ENCODE data around the gene TRIL.

The TRIL gene

DNA sequence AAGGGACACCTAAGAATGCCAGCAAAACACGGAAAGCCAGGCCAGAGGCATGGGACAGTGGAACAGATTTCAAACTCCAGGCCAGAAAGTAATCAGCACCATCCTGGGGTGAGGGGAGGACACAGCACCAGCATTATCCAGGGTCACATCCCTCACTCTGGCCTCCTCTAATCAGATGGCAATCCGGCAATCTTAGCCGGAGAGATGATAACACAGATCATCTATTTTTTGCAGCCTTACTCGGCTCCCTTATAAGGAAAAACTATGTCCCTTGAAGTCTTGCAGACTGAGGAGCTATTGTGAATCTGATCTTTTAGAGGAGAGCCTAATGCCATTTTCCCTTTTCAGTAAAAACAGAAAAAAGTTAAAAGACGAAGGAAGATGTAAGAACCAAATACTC lies 16.5 kb downstream of the TRIL start:
- Histone ChIP-seq H3K27ac (ENCODE audit: insufficient read depth, low read length, poor library complexity, severe bottlenecking) (no peak overlapping the region), H3K9me3 (ENCODE audit: control insufficient read depth, low read length) (no peaks in the 10 kb centered on the region), H3K27me3 (replicated peaks; ENCODE audit: control insufficient read depth, insufficient read depth, low read length, poor library complexity, severe bottlenecking) (no peaks in the 10 kb centered on the region), H3K4me1 (ENCODE audit: control insufficient read depth, insufficient read depth, low read length, poor library complexity, severe bottlenecking) (no peaks in the 10 kb centered on the region), H3K36me3 (ENCODE audit: control insufficient read depth, insufficient read depth, low read length) (no peaks in the 10 kb centered on the region), H3K4me3 (ENCODE audit: insufficient read depth, low read depth, low read length, poor library complexity, severe bottlenecking) (no peak overlapping the region)
- DNase-seq, result no peak

DNA sequence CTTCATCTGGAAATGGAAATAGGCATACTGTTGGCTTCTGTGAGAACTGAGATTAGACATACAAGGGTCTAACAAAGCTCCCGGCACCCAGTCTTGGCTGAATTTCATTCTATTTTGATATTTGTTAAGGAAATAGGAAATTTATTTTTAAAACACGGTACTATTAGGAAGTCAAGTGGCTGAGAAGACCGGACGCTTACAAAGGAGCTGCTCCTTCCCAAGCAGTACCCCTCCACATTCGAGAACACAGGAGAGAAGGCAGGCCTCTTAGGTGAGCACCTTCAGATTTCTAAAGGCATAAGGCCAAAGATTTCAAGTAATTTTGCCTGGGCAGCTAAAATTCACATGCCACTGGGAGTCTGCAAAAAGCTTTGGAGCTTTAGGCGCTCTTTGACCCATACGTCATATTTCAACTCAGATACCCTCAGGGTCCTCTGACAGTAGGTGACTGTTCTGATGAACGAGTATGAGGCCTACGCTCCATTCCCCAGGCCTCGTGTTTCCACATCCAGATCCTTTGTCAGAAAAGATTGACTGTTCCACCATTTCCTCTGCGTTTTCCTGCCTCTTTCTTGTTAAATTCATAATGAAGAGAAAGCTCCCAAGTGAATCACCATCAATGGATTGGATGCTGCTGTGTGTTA lies 17.3 kb downstream of the TRIL start:
- no peaks in the 10 kb centered on the region for H3K9me3 ChIP-seq (ENCODE audit: control insufficient read depth, low read length)
- no peaks in the 10 kb centered on the region for H3K4me1 ChIP-seq (ENCODE audit: control insufficient read depth, insufficient read depth, low read length, poor library complexity, severe bottlenecking)
- no peaks in the 10 kb centered on the region for H3K27me3 ChIP-seq (replicated peaks; ENCODE audit: control insufficient read depth, insufficient read depth, low read length, poor library complexity, severe bottlenecking)
- no peaks in the 10 kb centered on the region for H3K36me3 ChIP-seq (ENCODE audit: control insufficient read depth, insufficient read depth, low read length)
- no peak overlapping the region for H3K4me3 ChIP-seq (ENCODE audit: insufficient read depth, low read depth, low read length, poor library complexity, severe bottlenecking)
- H3K27ac ChIP-seq (ENCODE audit: insufficient read depth, low read length, poor library complexity, severe bottlenecking), result no peak overlapping the region
- DNase-seq, result no peak

DNA sequence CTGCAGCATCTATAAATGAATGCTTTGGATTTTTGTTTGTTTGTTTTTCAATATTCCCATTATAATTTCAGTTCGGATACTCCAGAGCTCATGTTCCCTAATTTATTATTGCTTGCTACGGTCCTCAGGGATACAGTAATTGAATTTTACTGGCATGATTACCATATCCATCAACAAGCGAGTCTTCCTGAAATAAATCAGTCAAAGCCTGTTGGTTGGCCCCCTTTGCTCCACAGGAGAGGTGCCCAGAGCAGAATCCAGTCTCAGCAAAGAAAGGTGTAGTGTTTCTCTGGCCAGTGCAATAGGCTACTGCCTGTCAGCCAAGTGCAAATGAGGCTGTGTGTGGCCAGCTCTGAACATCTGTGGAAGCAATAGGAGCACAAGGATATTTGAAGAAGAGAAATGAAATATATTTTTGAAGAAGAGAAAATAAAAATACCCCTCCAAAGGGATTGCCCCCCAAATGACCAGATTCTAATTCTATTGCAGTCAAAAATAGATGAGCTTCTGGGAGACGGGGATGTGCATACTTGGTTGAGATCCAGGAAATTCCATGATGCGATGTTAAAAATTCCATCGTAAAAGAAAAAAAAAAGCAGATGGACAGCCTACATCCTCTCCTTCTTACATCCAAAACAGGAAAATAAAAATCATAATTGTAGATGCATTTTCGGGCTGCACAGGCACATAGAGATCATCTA lies 18.1 kb downstream of the TRIL start:
- H3K4me1 ChIP-seq (ENCODE audit: control insufficient read depth, insufficient read depth, low read length, poor library complexity, severe bottlenecking), result no peaks in the 10 kb centered on the region
- DNase-seq, result no peak
- no peak overlapping the region for H3K27ac ChIP-seq (ENCODE audit: insufficient read depth, low read length, poor library complexity, severe bottlenecking)

DNA sequence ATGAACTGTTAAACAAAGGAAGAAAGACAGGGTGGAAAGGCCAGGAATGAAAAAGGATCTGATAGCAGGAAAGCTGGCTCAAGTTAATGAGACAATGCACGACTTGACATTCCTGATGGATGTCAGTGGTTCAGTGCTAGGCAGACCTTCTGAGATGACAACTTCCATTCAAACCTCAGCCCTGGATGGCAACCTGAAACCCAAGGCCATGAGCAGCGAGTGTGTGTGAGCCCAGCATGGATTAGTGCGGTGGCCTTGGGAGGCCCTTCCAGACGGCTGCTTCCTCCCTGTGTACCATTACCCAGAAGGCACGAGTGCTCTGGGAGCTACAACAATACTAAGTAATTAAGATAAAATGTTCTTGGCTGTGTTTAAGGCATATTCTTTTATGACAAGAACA lies 18.8 kb downstream of the TRIL start:
- Histone ChIP-seq H3K36me3 (ENCODE audit: control insufficient read depth, insufficient read depth, low read length) (no peaks in the 10 kb centered on the region), H3K4me1 (ENCODE audit: control insufficient read depth, insufficient read depth, low read length, poor library complexity, severe bottlenecking) (no peaks in the 10 kb centered on the region), H3K27me3 (replicated peaks; ENCODE audit: control insufficient read depth, insufficient read depth, low read length, poor library complexity, severe bottlenecking) (no peaks in the 10 kb centered on the region), H3K9me3 (ENCODE audit: control insufficient read depth, low read length) (no peaks in the 10 kb centered on the region), H3K4me3 (ENCODE audit: insufficient read depth, low read depth, low read length, poor library complexity, severe bottlenecking) (no peak overlapping the region), H3K27ac (ENCODE audit: insufficient read depth, low read length, poor library complexity, severe bottlenecking) (no peak overlapping the region)
- DNase-seq, result no peak

More for the DNA sequence above, 18.1 kb downstream of the TRIL start:
- no peak overlapping the region for H3K4me3 ChIP-seq (ENCODE audit: insufficient read depth, low read depth, low read length, poor library complexity, severe bottlenecking)
- no peaks in the 10 kb centered on the region for H3K9me3 ChIP-seq (ENCODE audit: control insufficient read depth, low read length)
- no peaks in the 10 kb centered on the region for H3K27me3 ChIP-seq (replicated peaks; ENCODE audit: control insufficient read depth, insufficient read depth, low read length, poor library complexity, severe bottlenecking)
- no peaks in the 10 kb centered on the region for H3K36me3 ChIP-seq (ENCODE audit: control insufficient read depth, insufficient read depth, low read length)

DNA sequence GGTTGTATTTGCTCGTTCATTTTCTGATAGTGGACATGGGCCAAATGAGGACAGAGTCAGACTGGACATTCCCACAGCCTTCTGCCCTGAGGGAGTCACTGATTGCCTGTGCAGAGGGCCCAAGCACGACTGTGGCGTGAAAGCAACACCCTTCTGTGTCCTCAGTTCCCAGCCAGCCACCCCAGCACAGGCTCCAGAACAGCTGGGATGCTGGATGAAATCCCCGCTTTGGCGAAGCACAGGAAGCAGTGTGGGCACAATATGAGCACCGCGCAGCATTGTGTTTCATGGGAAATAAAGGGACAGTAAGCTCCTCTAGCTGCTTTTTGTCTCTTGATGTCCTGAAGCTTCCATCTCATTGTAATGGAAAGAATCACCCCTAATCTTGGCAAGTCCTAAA lies 20.5 kb downstream of the TRIL start:
- Histone ChIP-seq H3K4me1 (ENCODE audit: control insufficient read depth, insufficient read depth, low read length, poor library complexity, severe bottlenecking) (no peaks in the 10 kb centered on the region), H3K36me3 (ENCODE audit: control insufficient read depth, insufficient read depth, low read length) (no peaks in the 10 kb centered on the region), H3K27me3 (replicated peaks; ENCODE audit: control insufficient read depth, insufficient read depth, low read length, poor library complexity, severe bottlenecking) (no peaks in the 10 kb centered on the region), H3K27ac (ENCODE audit: insufficient read depth, low read length, poor library complexity, severe bottlenecking) (no peak overlapping the region), H3K9me3 (ENCODE audit: control insufficient read depth, low read length) (no peaks in the 10 kb centered on the region), H3K4me3 (ENCODE audit: insufficient read depth, low read depth, low read length, poor library complexity, severe bottlenecking) (no peak overlapping the region)
- DNase-seq, result no peak

DNA sequence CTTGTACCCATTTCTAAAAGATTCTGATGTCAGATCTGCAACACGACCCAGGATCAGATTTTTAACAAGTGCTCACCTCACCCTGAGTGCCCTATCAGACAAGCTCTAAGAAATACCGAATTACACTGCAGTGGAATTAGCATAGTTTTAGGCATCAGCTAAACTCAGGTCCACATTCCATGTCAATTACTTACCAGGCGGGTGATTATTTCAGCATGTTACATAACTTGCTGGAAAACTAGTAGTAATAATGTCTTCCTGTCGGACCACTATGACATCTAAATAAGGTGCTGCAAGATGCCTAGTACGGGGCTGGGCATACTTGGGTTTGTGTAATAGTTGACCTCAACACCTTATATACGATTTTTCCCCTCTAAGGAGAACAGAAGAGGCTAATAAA lies 21.0 kb downstream of the TRIL start:
- DNase-seq, result no peak
- Histone ChIP-seq H3K27ac (ENCODE audit: insufficient read depth, low read length, poor library complexity, severe bottlenecking) (no peak overlapping the region), H3K4me1 (ENCODE audit: control insufficient read depth, insufficient read depth, low read length, poor library complexity, severe bottlenecking) (no peaks in the 10 kb centered on the region), H3K27me3 (replicated peaks; ENCODE audit: control insufficient read depth, insufficient read depth, low read length, poor library complexity, severe bottlenecking) (no peaks in the 10 kb centered on the region), H3K9me3 (ENCODE audit: control insufficient read depth, low read length) (no peaks in the 10 kb centered on the region), H3K36me3 (ENCODE audit: control insufficient read depth, insufficient read depth, low read length) (no peaks in the 10 kb centered on the region), H3K4me3 (ENCODE audit: insufficient read depth, low read depth, low read length, poor library complexity, severe bottlenecking) (no peak overlapping the region)

DNA sequence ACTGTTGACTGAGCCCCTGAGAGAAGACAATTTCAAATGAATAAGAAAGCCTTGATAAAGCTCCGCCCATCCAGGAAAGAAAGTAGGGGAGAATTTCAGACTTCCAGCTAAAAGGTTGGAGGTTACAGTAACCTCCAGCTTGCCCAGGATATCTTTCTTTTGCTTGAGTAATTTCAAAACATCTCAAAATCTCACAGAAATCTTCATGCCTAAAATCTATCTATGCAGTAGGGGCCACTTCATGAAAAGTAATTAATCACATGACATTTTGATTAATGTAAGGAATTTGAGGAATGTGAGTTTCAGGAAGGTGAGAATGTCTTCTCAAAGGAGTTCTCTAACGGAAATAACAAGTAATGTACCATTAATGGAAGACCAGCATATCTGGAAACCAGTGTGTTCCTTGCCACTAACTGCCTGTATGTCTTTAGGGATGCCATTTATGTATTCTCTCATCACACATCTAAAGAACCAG lies 24.2 kb downstream of the TRIL start:
- no peak for DNase-seq

DNA sequence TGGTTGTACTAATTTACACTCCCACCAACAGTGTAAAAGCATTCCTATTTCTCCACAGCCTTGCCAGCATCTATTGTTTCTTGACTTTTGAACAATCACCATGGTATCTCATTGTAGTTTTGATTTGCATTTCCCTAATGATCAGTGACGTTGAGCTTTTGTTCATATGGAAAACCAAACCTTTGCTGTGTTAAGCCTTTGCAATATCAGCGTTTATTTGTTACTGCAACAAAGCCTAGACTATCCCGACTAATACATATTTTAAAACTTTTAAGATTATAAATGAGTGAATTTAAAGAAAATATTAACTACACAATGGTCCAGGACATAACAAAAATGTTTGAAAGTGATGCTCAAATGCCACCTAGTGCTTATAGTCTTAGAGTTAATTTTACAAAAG lies 26.6 kb downstream of the TRIL start:
- Histone ChIP-seq H3K27me3 (replicated peaks; ENCODE audit: control insufficient read depth, insufficient read depth, low read length, poor library complexity, severe bottlenecking) (no peaks in the 10 kb centered on the region), H3K9me3 (ENCODE audit: control insufficient read depth, low read length) (no peaks in the 10 kb centered on the region)
- DNase-seq, result no peak

More for the DNA sequence above, 24.2 kb downstream of the TRIL start:
- Histone ChIP-seq H3K36me3 (ENCODE audit: control insufficient read depth, insufficient read depth, low read length) (no peaks in the 10 kb centered on the region), H3K4me3 (ENCODE audit: insufficient read depth, low read depth, low read length, poor library complexity, severe bottlenecking) (no peak overlapping the region), H3K27me3 (replicated peaks; ENCODE audit: control insufficient read depth, insufficient read depth, low read length, poor library complexity, severe bottlenecking) (no peaks in the 10 kb centered on the region), H3K4me1 (ENCODE audit: control insufficient read depth, insufficient read depth, low read length, poor library complexity, severe bottlenecking) (no peaks in the 10 kb centered on the region), H3K27ac (ENCODE audit: insufficient read depth, low read length, poor library complexity, severe bottlenecking) (no peak overlapping the region), H3K9me3 (ENCODE audit: control insufficient read depth, low read length) (no peaks in the 10 kb centered on the region)

DNA sequence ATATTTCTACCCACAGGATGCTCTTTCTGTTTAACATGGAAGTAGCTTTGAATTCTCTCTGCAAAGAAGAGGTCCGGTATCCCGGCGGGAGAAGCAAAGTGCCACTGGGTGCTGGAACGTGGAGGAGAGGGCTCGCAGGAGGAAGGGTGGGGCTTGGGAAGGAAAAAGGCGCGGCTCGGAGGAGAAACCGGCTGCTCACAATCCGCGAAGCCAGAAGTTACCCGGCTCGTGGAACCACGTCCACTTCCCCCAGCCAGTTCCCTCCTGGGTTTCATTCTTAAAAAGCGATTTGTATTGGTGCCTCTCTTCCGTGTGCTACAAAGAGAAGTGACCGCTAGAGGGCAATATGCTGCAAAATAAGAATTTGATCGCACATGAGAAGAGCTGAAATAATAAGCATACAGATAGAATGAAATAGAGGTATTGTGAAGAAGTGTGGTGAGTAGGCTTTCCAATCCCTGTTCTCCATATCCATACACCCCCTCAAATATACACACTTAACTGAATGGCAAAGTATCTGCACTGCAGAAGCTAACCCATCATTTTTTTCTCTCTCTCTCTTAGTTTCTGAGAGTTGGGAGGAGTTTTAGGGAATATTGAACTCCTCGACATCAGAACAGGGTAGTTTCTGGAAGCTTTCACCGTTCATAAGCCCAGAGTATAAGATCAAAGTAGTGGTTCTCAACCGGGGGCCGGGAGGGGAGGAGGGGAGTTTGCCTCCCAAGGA lies 31.1 kb downstream of the TRIL start:
- H3K36me3 ChIP-seq (ENCODE audit: control insufficient read depth, insufficient read depth, low read length), result no peaks in the 10 kb centered on the region
- H3K27me3 ChIP-seq (replicated peaks; ENCODE audit: control insufficient read depth, insufficient read depth, low read length, poor library complexity, severe bottlenecking), result no peaks in the 10 kb centered on the region
- peaks cover 5% of the 10 kb centered on the region for H3K4me1 ChIP-seq (ENCODE audit: control insufficient read depth, insufficient read depth, low read length, poor library complexity, severe bottlenecking)
- no peaks in the 10 kb centered on the region for H3K9me3 ChIP-seq (ENCODE audit: control insufficient read depth, low read length)
- peak in 2 of 3 donors; percentile 2 to 31 for DNase-seq
- peak overlapping the region; percentile 66 for H3K4me3 ChIP-seq (ENCODE audit: insufficient read depth, low read depth, low read length, poor library complexity, severe bottlenecking)
- H3K27ac ChIP-seq (ENCODE audit: insufficient read depth, low read length, poor library complexity, severe bottlenecking), result no peak overlapping the region

More for the DNA sequence above, 26.6 kb downstream of the TRIL start:
- Histone ChIP-seq H3K27ac (ENCODE audit: insufficient read depth, low read length, poor library complexity, severe bottlenecking) (no peak overlapping the region), H3K4me1 (ENCODE audit: control insufficient read depth, insufficient read depth, low read length, poor library complexity, severe bottlenecking) (peaks cover 4% of the 10 kb centered on the region), H3K4me3 (ENCODE audit: insufficient read depth, low read depth, low read length, poor library complexity, severe bottlenecking) (no peak overlapping the region), H3K36me3 (ENCODE audit: control insufficient read depth, insufficient read depth, low read length) (no peaks in the 10 kb centered on the region)
